Transverse colon (tissue), 4 donors: Measurements from ENCODE around the gene PAPOLA. TPM values are rescaled to one million over a fixed set of nuclear protein-coding genes. Genes with fewer than 3 reads are reported as not detected.

Experiments used
- DNase-seq: peaks from one replicate; pipeline ENCODE4 v3.0.0-alpha.2; 2019
- H3K27ac ChIP-seq, 4 donors: fragments of 200-600 bp; sonication (generic); 2 replicates each; pipeline ENCODE4 v1.5.1; 2016 to 2018; ENCODE audit warnings: inconsistent platforms in 4 of 4
- H3K27me3 ChIP-seq: fragments of 200-600 bp; sonication (generic); 2 replicates; pipeline ENCODE4 v1.5.1; 2017; ENCODE audit warnings: inconsistent platforms
- H3K36me3 ChIP-seq, 4 donors: fragments of 200-600 bp; sonication (generic); 2 replicates each; pipeline ENCODE4 v1.5.1; 2017 to 2019; ENCODE audit warnings: inconsistent platforms in 4 of 4
- H3K4me1 ChIP-seq, 4 donors: fragments of 200-600 bp; sonication (generic); 2 replicates each; pipeline ENCODE4 v1.5.1; 2017 to 2020; ENCODE audit warnings: inconsistent platforms in 4 of 4
- H3K4me3 ChIP-seq, 4 donors: fragments of 200-600 bp; sonication (generic); 1 replicate in 1 of 4; 2 replicates in 3 of 4; pipeline versions ENCODE4 v1.5.1 to v1.6.1; 2017 to 2019; ENCODE audit warnings: inconsistent platforms in 4 of 4
- H3K9me3 ChIP-seq, 2 donors: fragments of 200-600 bp; sonication (generic); 2 replicates each; pipeline ENCODE4 v1.5.1; 2017 to 2019; ENCODE audit warnings: inconsistent platforms in 2 of 2
- CTCF ChIP-seq, 5 experiments: fragments of 200-600 bp in 3 of 5; fragments of 450-650 bp in 2 of 5; sonication (generic) in 3 of 5; IDR thresholded peaks; 1 replicate in 2 of 5; 2 replicates in 3 of 5; pipeline ENCODE4 v1.5.1; 2016 to 2017; ENCODE audit warnings: antibody characterized with exemption in 5 of 5, inconsistent platforms in 3 of 5, mild to moderate bottlenecking in 2 of 5, moderate library complexity in 1 of 5
- EP300 ChIP-seq: sonication (generic); formaldehyde crosslinking; IDR thresholded peaks from one replicate; pipeline ENCODE4 v1.6.1; 2017; ENCODE audit warnings: antibody characterized with exemption, low read depth
- POLR2A ChIP-seq: fragments of 450-650 bp; IDR thresholded peaks from one replicate; pipeline ENCODE4 v1.6.1; 2016; ENCODE audit warnings: antibody characterized with exemption, mild to moderate bottlenecking, moderate library complexity
- POLR2AphosphoS5 ChIP-seq, 3 donors: sonication (generic); formaldehyde crosslinking; IDR thresholded peaks; one replicate each; pipeline ENCODE4 v1.6.1; 2016; ENCODE audit warnings: antibody characterized with exemption in 3 of 3
- WGBS, 2 donors: methylation state at CpG; one replicate each; pipeline ENCODE4 v1.1.5; 2018; ENCODE audit warnings: low coverage in 1 of 2; 5-methylcytosine and 5-hydroxymethylcytosine counted together
- in situ Hi-C, 4 donors: fragments of 200-750 bp; cut with MboI; loops; one replicate each; pipeline versions ENCODE4 v1.15.0 to v1.15.1; 2017; ENCODE audit warnings: low sequenced_read_pairs in 3 of 4, low pct_ligation_motif_present in 1 of 4, low pct_unique_long_range_greater_than_20kb in 1 of 4
- intact Hi-C: fragments of 100-400 bp; cut with DNase I; formaldehyde crosslinking; loops from one replicate; pipeline ENCODE4 v1.15.1; 2023; ENCODE audit warnings: low total_unique reads
- total RNA-seq, 4 donors: library from RNA; depleted of rRNA; stranded (reverse); fragments of >200 nt; gene quantifications; one replicate each; pipeline ENCODE4 v1.1.0, GENCODE V29; 2016

Gene PAPOLA
- total RNA-seq, 4 donors from 2014 or later, result 166 to 231 (median 193) TPM

GRCh38 chr14:96515731-96516130 is 13.5 kb downstream of the PAPOLA start:
- intact Hi-C loops (no loop called here), in situ Hi-C loops (no loop called here)
- Histone ChIP-seq H3K4me3 (no peak overlapping the region), H3K36me3 (no peaks in the 10 kb centered on the region), H3K4me1 (peaks cover 8 to 77% (median 38%) of the 10 kb centered on the region in 4 donors), H3K27me3 (no peaks in the 10 kb centered on the region), H3K9me3 (no peaks in the 10 kb centered on the region), H3K27ac (no peak overlapping the region)
- DNase-seq, result no peak
- 94 to 100% methylated on average over 1 of the region's 1 CpG for WGBS, 2 donors
- TF ChIP-seq CTCF (IDR thresholded peaks at IDR 0.05) (no peak), POLR2AphosphoS5 (IDR thresholded peaks at IDR 0.05) (no peak), POLR2A (no peak), EP300 (no peak)

- intact Hi-C loops, result no loop called here
- Histone ChIP-seq H3K4me1 (peaks cover 4 to 70% (median 36%) of the 10 kb centered on the region in 4 donors), H3K27me3 (no peaks in the 10 kb centered on the region), H3K9me3 (no peaks in the 10 kb centered on the region), H3K36me3 (peaks cover 0 to 6% (median under 1%) of the 10 kb centered on the region in 4 donors), H3K27ac (no peak overlapping the region), H3K4me3 (no peak overlapping the region)
- in situ Hi-C loops, result no loop called here
- WGBS, 2 donors, result 89% methylated on average over 1 of the region's 1 CpG; no CpG with 5 or more reads in 1 of the 2 donors
- TF ChIP-seq POLR2A (no peak), CTCF (IDR thresholded peaks at IDR 0.05) (no peak), EP300 (no peak), POLR2AphosphoS5 (IDR thresholded peaks at IDR 0.05) (no peak)
- no peak for DNase-seq
Observed at GRCh38 chr14:96516351-96516750, 14.2 kb downstream of the PAPOLA start.

- in situ Hi-C loops (no loop called here), intact Hi-C loops (no loop called here)
- TF ChIP-seq CTCF (IDR thresholded peaks at IDR 0.05) (no peak), EP300 (no peak), POLR2A (no peak), POLR2AphosphoS5 (IDR thresholded peaks at IDR 0.05) (no peak)
- Histone ChIP-seq H3K36me3 (peaks cover 0 to 28% (median 10%) of the 10 kb centered on the region in 4 donors), H3K4me1 (peaks cover 0 to 34% (median 11%) of the 10 kb centered on the region in 4 donors), H3K27ac (no peak overlapping the region), H3K4me3 (no peak overlapping the region), H3K27me3 (no peaks in the 10 kb centered on the region), H3K9me3 (no peaks in the 10 kb centered on the region)
- 76 to 90% methylated on average over 4 of the region's 4 CpGs for WGBS, 2 donors
- DNase-seq, result no peak
Observed at GRCh38 chr14:96519970-96520369, 17.8 kb downstream of the PAPOLA start.

- no peaks in the 10 kb centered on the region for H3K4me1 ChIP-seq
- H3K9me3 ChIP-seq, result no peaks in the 10 kb centered on the region
- no peak for TF ChIP-seq POLR2A
- TF ChIP-seq EP300, result no peak
- TF ChIP-seq POLR2AphosphoS5 (IDR thresholded peaks at IDR 0.05), result no peak
- no peak for TF ChIP-seq CTCF (IDR thresholded peaks at IDR 0.05)
- no peak for DNase-seq
- no peaks in the 10 kb centered on the region for H3K27me3 ChIP-seq
- in situ Hi-C loops, result no loop called here
- no peak overlapping the region for H3K4me3 ChIP-seq
- H3K27ac ChIP-seq, result no peak overlapping the region
- intact Hi-C loops, result no loop called here
- peaks cover 0 to 63% (median 18%) of the 10 kb centered on the region in 4 donors for H3K36me3 ChIP-seq
- WGBS, 2 donors, result 79 to 96% methylated on average over 5 of the region's 5 CpGs
Observed at GRCh38 chr14:96525452-96525851, 23.3 kb downstream of the PAPOLA start.
